ENCODE measurements around the gene TTC12.

DNA sequence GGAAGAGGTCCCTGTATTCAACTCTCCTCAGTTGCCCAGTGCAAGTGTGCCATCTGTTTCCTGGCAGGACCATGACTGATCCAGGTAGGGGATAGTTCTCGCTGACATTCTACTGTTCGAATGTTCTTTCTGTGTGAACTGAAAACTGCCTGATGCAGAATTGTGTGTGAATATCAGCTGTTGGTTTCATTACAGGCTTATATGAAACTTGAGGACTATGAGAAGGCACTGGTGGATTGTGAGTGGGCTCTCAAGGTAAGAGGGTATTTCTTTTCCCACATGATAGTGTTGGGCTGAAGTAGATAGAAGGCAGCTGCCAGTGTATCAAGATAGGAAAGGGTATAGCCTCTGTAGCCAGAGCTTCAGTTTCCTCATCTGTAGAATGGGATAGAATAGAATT, 15.3 kb downstream of the TTC12 start:
- TF ChIP-seq CTCF (optimal IDR thresholded peaks at IDR 0.05 in 1 of 3, IDR thresholded peaks at IDR 0.05 in 1 of 3, conservative IDR thresholded peaks at IDR 0.05 in 1 of 3; ENCODE audit: extremely low read depth in 1 of 3, insufficient read depth in 2 of 3, low read length in 3 of 3) (no peak), EZH2 (IDR thresholded peaks at IDR 0.05; ENCODE audit: low read length) (no peak)

All from keratinocyte (primary cell).